Measurements from ENCODE around the gene PASK. TPM values are rescaled to one million over a fixed set of nuclear protein-coding genes. Genes with fewer than 3 reads are reported as not detected.

Gene PASK
- polyA plus RNA-seq, 1 donor (not counting 4 experiments of a cell fraction or from before 2014, with no cell fraction given): 4.3 TPM

DNA sequence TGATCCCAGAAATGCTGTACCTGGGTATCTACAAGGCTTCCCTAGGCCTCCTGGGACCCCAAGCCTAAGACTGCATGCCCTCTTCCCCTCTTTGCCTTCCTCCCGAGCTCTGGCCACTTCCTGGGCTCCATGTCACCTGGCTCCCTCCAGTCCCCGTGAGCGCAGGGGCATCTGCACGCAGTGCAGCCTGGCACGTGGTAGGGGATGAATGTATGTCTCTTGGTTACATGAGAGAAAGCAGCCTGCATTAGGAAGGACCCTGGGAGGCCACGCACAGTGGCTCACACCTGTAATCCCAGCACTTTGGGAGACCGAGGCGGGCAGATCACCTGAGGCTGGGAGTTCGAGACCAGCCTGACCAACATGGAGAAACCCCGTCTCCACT, 15.8 kb downstream of the PASK start:
- Histone ChIP-seq H3K27ac (ENCODE audit: control insufficient read depth, insufficient read depth, low read length) (no peak overlapping the region), H3K9me1 (ENCODE audit: control insufficient read depth, extremely low read depth, insufficient read depth, low read length) (no peaks in the 10 kb centered on the region), H3K4me2 (ENCODE audit: control insufficient read depth, extremely low read depth, insufficient read depth, low read depth, low read length) (no peak overlapping the region), H3K36me3 (ENCODE audit: control insufficient read depth in 2 of 2, extremely low read depth in 1 of 2, insufficient read depth in 2 of 2, low read length in 2 of 2) (peaks cover 0 to 4% of the 10 kb centered on the region in 2 experiments), H3K27me3 (ENCODE audit: control insufficient read depth, extremely low read depth, insufficient read depth, low read length) (no peaks in the 10 kb centered on the region), H2AFZ (ENCODE audit: control insufficient read depth, low read length) (no peak overlapping the region), H3K9me3 (ENCODE audit: control insufficient read depth, low read depth, low read length) (no peaks in the 10 kb centered on the region), H3K79me2 (ENCODE audit: control insufficient read depth, insufficient read depth, low read length) (no peaks in the 10 kb centered on the region), H3K9ac (ENCODE audit: control insufficient read depth, extremely low read depth, insufficient read depth, low read length) (no peak overlapping the region), H4K20me1 (ENCODE audit: control insufficient read depth, extremely low read depth, insufficient read depth, low read length) (no peaks in the 10 kb centered on the region), H3K4me3 (ENCODE audit: control insufficient read depth in 2 of 3, extremely low read depth in 1 of 3, insufficient read depth in 2 of 3, low read depth in 1 of 3, low read length in 3 of 3) (no peak overlapping the region), H3K4me1 (ENCODE audit: control insufficient read depth, extremely low read depth, insufficient read depth, low read length) (no peaks in the 10 kb centered on the region)
- TF ChIP-seq CTCF (optimal IDR thresholded peaks at IDR 0.05 in 1 of 3, IDR thresholded peaks at IDR 0.05 in 1 of 3, conservative IDR thresholded peaks at IDR 0.05 in 1 of 3; ENCODE audit: extremely low read depth in 1 of 3, insufficient read depth in 2 of 3, low read length in 3 of 3) (no peak), EZH2 (IDR thresholded peaks at IDR 0.05; ENCODE audit: low read length) (no peak)
- no peak for DNase-seq (ENCODE audit: low read depth, low spot score)
- dilution Hi-C loops (cut with MboI; ENCODE audit: extremely low pct_ligation_motif_present, low sequenced_read_pairs): no loop called here
- no peak for FAIRE-seq

DNA sequence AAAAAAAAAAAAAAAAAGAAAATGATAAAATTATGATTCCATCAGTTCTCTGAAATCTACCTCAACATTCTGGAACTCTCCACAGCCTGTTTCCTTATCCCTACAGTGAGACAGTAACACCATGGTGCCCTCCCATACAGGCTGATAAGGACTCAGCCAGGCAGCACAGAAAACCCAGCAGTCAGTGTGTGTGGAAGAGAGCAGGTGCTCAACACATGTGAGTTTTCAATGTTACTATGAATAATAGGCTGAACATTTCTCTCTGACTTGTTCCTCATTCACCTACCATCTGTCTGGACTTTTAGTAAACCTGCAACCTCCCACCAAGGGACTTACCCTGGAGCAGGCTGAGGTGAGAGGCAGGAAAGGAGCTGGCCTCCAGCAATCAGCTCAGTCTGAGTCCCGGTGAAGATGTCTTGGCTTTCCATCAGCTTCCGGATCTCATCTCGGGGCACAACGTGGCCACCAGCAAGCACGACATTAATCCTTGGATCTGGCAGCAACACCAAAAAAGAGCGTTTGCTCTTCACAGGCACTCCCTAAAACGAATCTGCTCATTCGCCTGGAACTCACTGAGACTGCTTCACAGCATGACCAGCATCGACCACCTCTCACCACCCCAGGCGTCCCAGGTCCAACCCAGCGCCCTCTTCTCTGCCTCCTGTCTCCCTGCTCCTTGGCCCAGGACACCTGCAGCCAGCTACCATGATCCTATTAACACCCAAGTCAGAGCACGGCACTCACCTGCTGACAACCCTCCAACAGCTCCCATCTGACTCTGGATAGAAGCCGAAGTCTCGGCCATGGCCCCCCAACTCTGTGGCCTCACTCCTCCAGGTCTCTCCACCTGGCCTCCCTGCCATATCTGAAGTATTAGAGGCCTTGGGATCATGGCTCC, 16.5 kb downstream of the PASK start:
- H3K9me1 ChIP-seq (ENCODE audit: control insufficient read depth, extremely low read depth, insufficient read depth, low read length): no peaks in the 10 kb centered on the region
- FAIRE-seq: no peak
- H3K27ac ChIP-seq (ENCODE audit: control insufficient read depth, insufficient read depth, low read length): no peak overlapping the region
- no peaks in the 10 kb centered on the region for H3K79me2 ChIP-seq (ENCODE audit: control insufficient read depth, insufficient read depth, low read length)
- no peak overlapping the region for H3K4me2 ChIP-seq (ENCODE audit: control insufficient read depth, extremely low read depth, insufficient read depth, low read depth, low read length)
- no peak for DNase-seq (ENCODE audit: low read depth, low spot score)
- no peaks in the 10 kb centered on the region for H3K9me3 ChIP-seq (ENCODE audit: control insufficient read depth, low read depth, low read length)
- H2AFZ ChIP-seq (ENCODE audit: control insufficient read depth, low read length): no peak overlapping the region
- H3K4me3 ChIP-seq (ENCODE audit: control insufficient read depth in 2 of 3, extremely low read depth in 1 of 3, insufficient read depth in 2 of 3, low read depth in 1 of 3, low read length in 3 of 3): no peak overlapping the region
- no peaks in the 10 kb centered on the region for H3K4me1 ChIP-seq (ENCODE audit: control insufficient read depth, extremely low read depth, insufficient read depth, low read length)
- peaks cover 0 to 4% of the 10 kb centered on the region in 2 experiments for H3K36me3 ChIP-seq (ENCODE audit: control insufficient read depth in 2 of 2, extremely low read depth in 1 of 2, insufficient read depth in 2 of 2, low read length in 2 of 2)
- no peak overlapping the region for H3K9ac ChIP-seq (ENCODE audit: control insufficient read depth, extremely low read depth, insufficient read depth, low read length)
- dilution Hi-C loops (cut with MboI; ENCODE audit: extremely low pct_ligation_motif_present, low sequenced_read_pairs): no loop called here
- H3K27me3 ChIP-seq (ENCODE audit: control insufficient read depth, extremely low read depth, insufficient read depth, low read length): no peaks in the 10 kb centered on the region
- no peaks in the 10 kb centered on the region for H4K20me1 ChIP-seq (ENCODE audit: control insufficient read depth, extremely low read depth, insufficient read depth, low read length)
- TF ChIP-seq CTCF (optimal IDR thresholded peaks at IDR 0.05 in 1 of 3, IDR thresholded peaks at IDR 0.05 in 1 of 3, conservative IDR thresholded peaks at IDR 0.05 in 1 of 3; ENCODE audit: extremely low read depth in 1 of 3, insufficient read depth in 2 of 3, low read length in 3 of 3): no peak
